ENCODE measurements around the gene TLN1.

The TLN1 gene, protein sequence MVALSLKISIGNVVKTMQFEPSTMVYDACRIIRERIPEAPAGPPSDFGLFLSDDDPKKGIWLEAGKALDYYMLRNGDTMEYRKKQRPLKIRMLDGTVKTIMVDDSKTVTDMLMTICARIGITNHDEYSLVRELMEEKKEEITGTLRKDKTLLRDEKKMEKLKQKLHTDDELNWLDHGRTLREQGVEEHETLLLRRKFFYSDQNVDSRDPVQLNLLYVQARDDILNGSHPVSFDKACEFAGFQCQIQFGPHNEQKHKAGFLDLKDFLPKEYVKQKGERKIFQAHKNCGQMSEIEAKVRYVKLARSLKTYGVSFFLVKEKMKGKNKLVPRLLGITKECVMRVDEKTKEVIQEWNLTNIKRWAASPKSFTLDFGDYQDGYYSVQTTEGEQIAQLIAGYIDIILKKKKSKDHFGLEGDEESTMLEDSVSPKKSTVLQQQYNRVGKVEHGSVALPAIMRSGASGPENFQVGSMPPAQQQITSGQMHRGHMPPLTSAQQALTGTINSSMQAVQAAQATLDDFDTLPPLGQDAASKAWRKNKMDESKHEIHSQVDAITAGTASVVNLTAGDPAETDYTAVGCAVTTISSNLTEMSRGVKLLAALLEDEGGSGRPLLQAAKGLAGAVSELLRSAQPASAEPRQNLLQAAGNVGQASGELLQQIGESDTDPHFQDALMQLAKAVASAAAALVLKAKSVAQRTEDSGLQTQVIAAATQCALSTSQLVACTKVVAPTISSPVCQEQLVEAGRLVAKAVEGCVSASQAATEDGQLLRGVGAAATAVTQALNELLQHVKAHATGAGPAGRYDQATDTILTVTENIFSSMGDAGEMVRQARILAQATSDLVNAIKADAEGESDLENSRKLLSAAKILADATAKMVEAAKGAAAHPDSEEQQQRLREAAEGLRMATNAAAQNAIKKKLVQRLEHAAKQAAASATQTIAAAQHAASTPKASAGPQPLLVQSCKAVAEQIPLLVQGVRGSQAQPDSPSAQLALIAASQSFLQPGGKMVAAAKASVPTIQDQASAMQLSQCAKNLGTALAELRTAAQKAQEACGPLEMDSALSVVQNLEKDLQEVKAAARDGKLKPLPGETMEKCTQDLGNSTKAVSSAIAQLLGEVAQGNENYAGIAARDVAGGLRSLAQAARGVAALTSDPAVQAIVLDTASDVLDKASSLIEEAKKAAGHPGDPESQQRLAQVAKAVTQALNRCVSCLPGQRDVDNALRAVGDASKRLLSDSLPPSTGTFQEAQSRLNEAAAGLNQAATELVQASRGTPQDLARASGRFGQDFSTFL (N-terminal part only)

DNA sequence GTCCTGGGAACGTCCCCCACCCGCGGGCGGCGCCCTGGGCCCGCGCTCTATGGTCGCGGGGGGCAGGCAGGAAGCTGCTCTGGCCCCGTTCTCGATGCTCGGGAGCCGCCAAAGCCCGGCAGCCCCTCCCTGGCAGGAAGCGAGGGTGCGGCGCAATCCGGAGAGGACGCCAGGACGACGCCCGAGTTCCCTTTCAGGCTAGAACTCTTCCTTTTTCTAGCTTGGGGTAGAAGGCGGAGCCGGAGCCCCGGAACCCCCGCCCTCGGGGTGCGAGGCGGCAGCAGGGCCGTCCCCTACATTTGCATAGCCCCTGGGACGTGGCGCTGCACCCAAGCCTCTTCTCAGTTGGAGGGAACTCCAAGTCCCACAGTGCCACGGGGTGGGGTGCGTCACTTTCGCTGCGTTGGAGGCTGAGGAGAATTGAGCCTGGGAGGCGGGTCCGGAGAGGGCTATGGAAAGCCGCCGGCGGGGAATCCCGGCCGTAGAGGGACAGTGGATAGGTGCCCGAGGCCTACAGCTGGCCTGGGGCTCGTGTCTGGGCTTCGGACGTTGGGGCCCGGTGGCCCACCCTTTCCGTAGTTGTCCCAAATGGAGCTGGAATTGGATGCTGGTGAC, at the start of gene TLN1, which contains the start of gene CREB3:
TSS of gene TLN1 (minus strand) at position 11 of the 615 bp plus-strand sequence. CDS start 6,501 bp downstream, outside the sequence.
TSS of gene CREB3 (plus strand) at position 482 of the 615 bp plus-strand sequence. CDS start at position 589, 107 bp downstream.
- Histone ChIP-seq H3K79me2 (ENCODE audit: control insufficient read depth, insufficient read depth, low read length, unreplicated experiment) (peaks cover 73% of the 10 kb centered on the region), H2AFZ (ENCODE audit: low read length, unreplicated experiment) (peak within 1 kb of the TSS; percentile 77), H3K4me3 (ENCODE audit: low read depth, low read length) (peak within 1 kb of the TSS; percentile 86), H3K27ac (ENCODE audit: low read depth, low read length) (peak within 1 kb of the TSS; percentile 87), H3K27me3 (ENCODE audit: insufficient read depth, low read length) (no peaks in the 10 kb centered on the region), H3K4me1 (ENCODE audit: control insufficient read depth, insufficient read depth, low read length, unreplicated experiment) (peaks cover 43% of the 10 kb centered on the region), H3K36me3 (ENCODE audit: insufficient read depth, low read length) (peaks cover 17% of the 10 kb centered on the region)

DNA sequence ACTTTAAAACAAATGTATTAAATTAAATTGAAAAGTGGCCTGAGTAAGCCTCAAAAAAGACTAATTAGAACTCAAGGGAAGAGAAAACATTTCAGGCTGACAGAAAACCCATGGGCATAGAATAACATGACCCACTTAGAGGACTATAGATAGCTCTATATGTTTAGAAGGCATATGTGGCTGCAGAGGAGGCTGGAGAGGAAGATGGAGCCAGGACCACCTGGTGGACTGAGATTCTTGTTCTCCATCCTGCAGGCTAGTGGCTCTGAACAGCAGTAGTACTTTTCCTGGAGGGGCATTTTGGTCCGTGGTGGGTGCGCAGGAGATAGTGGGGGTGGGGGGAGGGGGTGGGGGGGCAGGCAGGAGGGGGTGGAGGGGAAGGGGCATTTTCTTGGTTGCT, 49.1 kb upstream of the TLN1 start:
- no peaks in the 10 kb centered on the region for H3K36me3 ChIP-seq (ENCODE audit: insufficient read depth, low read length)
- no peaks in the 10 kb centered on the region for H3K79me2 ChIP-seq (ENCODE audit: control insufficient read depth, insufficient read depth, low read length, unreplicated experiment)
- H2AFZ ChIP-seq (ENCODE audit: low read length, unreplicated experiment): no peak overlapping the region
- H3K27ac ChIP-seq (ENCODE audit: low read depth, low read length): no peak overlapping the region
- peaks cover 29% of the 10 kb centered on the region for H3K27me3 ChIP-seq (ENCODE audit: insufficient read depth, low read length)
- no peaks in the 10 kb centered on the region for H3K4me1 ChIP-seq (ENCODE audit: control insufficient read depth, insufficient read depth, low read length, unreplicated experiment)
- H3K4me3 ChIP-seq (ENCODE audit: low read depth, low read length): no peak overlapping the region

GRCh38 chr9:35778496-35778895, 46.5 kb upstream of the TLN1 start:
- Histone ChIP-seq H3K79me2 (ENCODE audit: control insufficient read depth, insufficient read depth, low read length, unreplicated experiment) (no peaks in the 10 kb centered on the region), H3K4me1 (ENCODE audit: control insufficient read depth, insufficient read depth, low read length, unreplicated experiment) (no peaks in the 10 kb centered on the region), H3K27me3 (ENCODE audit: insufficient read depth, low read length) (peaks cover 29% of the 10 kb centered on the region), H2AFZ (ENCODE audit: low read length, unreplicated experiment) (no peak overlapping the region), H3K27ac (ENCODE audit: low read depth, low read length) (no peak overlapping the region), H3K4me3 (ENCODE audit: low read depth, low read length) (no peak overlapping the region), H3K36me3 (ENCODE audit: insufficient read depth, low read length) (no peaks in the 10 kb centered on the region)

DNA sequence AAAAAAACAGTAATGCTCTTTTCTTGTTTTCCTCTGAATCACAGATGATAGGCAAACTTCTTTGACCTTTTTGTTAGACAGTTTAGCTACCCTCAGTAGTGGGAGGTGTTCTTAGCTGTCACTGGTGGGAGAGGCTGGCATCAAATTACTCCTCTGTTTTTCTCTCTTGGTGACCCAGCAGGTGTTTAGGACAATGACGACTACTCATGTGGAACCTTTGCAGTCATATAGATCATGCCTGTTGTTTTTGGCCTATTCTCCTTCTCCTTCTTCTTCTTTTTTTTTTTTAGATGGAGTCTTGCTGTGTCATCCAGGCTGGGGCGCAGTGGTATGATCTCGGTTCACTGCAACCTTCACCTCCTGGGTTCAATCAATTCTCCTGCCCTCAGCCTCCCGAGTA, 44.0 kb upstream of the TLN1 start:
- Histone ChIP-seq H3K4me1 (ENCODE audit: control insufficient read depth, insufficient read depth, low read length, unreplicated experiment) (peaks cover 14% of the 10 kb centered on the region), H3K4me3 (ENCODE audit: low read depth, low read length) (no peak overlapping the region), H3K27me3 (ENCODE audit: insufficient read depth, low read length) (peaks cover 29% of the 10 kb centered on the region), H3K27ac (ENCODE audit: low read depth, low read length) (no peak overlapping the region), H2AFZ (ENCODE audit: low read length, unreplicated experiment) (no peak overlapping the region), H3K79me2 (ENCODE audit: control insufficient read depth, insufficient read depth, low read length, unreplicated experiment) (no peaks in the 10 kb centered on the region), H3K36me3 (ENCODE audit: insufficient read depth, low read length) (no peaks in the 10 kb centered on the region)

DNA sequence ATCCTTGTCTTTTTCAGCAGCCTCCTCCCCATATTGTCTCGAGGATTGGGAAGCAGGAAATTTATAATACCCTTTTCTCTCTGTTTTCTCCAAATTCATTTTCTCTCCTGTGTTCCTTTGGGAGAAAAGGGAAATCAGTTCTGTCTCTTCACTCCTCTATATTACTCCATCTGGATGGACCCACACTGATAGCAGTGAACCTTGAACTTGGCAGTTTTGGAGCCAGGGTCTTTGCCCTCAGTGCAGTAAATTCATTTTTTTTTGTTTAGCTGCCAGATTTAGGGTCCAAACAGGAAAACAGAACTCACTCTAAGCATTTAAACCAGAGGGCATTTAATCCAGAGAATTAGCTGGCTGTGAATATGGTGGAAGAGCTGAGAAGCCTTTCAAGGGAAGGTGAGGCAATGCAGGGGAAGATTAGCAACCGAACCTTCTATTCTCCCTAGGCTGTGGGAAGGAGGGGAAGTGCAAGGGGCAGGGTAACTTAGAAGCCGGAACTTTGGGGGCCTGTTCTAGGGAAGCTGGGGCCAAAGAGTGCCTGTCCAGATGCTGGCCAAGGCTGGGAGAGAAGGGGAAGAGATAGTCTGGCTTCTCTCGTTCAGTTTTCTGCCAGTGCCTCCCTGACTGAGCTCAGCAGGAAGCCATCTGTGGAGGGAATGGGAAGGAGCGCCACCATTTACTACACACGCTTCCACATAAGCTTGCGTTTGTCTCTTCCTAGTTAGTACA, 43.1 kb upstream of the TLN1 start:
- H3K27ac ChIP-seq (ENCODE audit: low read depth, low read length): no peak overlapping the region
- peak overlapping the region; percentile 22 for H2AFZ ChIP-seq (ENCODE audit: low read length, unreplicated experiment)
- H3K36me3 ChIP-seq (ENCODE audit: insufficient read depth, low read length): no peaks in the 10 kb centered on the region
- H3K4me3 ChIP-seq (ENCODE audit: low read depth, low read length): no peak overlapping the region
- H3K79me2 ChIP-seq (ENCODE audit: control insufficient read depth, insufficient read depth, low read length, unreplicated experiment): no peaks in the 10 kb centered on the region
- peaks cover 19% of the 10 kb centered on the region for H3K27me3 ChIP-seq (ENCODE audit: insufficient read depth, low read length)
- H3K4me1 ChIP-seq (ENCODE audit: control insufficient read depth, insufficient read depth, low read length, unreplicated experiment): peaks cover 20% of the 10 kb centered on the region

GRCh38 chr9:35771943-35772342, 39.9 kb upstream of the TLN1 start:
- H3K27me3 ChIP-seq (ENCODE audit: insufficient read depth, low read length): no peaks in the 10 kb centered on the region
- no peak overlapping the region for H3K4me3 ChIP-seq (ENCODE audit: low read depth, low read length)
- no peak overlapping the region for H3K27ac ChIP-seq (ENCODE audit: low read depth, low read length)
- peaks cover 20% of the 10 kb centered on the region for H3K4me1 ChIP-seq (ENCODE audit: control insufficient read depth, insufficient read depth, low read length, unreplicated experiment)
- no peaks in the 10 kb centered on the region for H3K79me2 ChIP-seq (ENCODE audit: control insufficient read depth, insufficient read depth, low read length, unreplicated experiment)
- no peak overlapping the region for H2AFZ ChIP-seq (ENCODE audit: low read length, unreplicated experiment)
- H3K36me3 ChIP-seq (ENCODE audit: insufficient read depth, low read length): no peaks in the 10 kb centered on the region

GRCh38 chr9:35771534-35771933, 39.5 kb upstream of the TLN1 start:
- Histone ChIP-seq H3K4me3 (ENCODE audit: low read depth, low read length) (no peak overlapping the region), H3K27ac (ENCODE audit: low read depth, low read length) (0 out of 2 replicates have a peak overlapping the region, but pooled peaks have one; percentile 6), H2AFZ (ENCODE audit: low read length, unreplicated experiment) (no peak overlapping the region), H3K79me2 (ENCODE audit: control insufficient read depth, insufficient read depth, low read length, unreplicated experiment) (no peaks in the 10 kb centered on the region), H3K27me3 (ENCODE audit: insufficient read depth, low read length) (no peaks in the 10 kb centered on the region), H3K36me3 (ENCODE audit: insufficient read depth, low read length) (no peaks in the 10 kb centered on the region), H3K4me1 (ENCODE audit: control insufficient read depth, insufficient read depth, low read length, unreplicated experiment) (peaks cover 20% of the 10 kb centered on the region)

- Histone ChIP-seq H3K4me3 (ENCODE audit: low read depth, low read length) (no peak overlapping the region), H3K79me2 (ENCODE audit: control insufficient read depth, insufficient read depth, low read length, unreplicated experiment) (no peaks in the 10 kb centered on the region), H2AFZ (ENCODE audit: low read length, unreplicated experiment) (no peak overlapping the region), H3K36me3 (ENCODE audit: insufficient read depth, low read length) (no peaks in the 10 kb centered on the region), H3K27ac (ENCODE audit: low read depth, low read length) (0 out of 2 replicates have a peak overlapping the region, but pooled peaks have one; percentile 6), H3K4me1 (ENCODE audit: control insufficient read depth, insufficient read depth, low read length, unreplicated experiment) (peaks cover 20% of the 10 kb centered on the region), H3K27me3 (ENCODE audit: insufficient read depth, low read length) (no peaks in the 10 kb centered on the region)
These were observed 39.1 kb upstream of the TLN1 start for GRCh38 chr9:35771075-35771433.

- no peak overlapping the region for H3K27ac ChIP-seq (ENCODE audit: low read depth, low read length)
- peaks cover 20% of the 10 kb centered on the region for H3K4me1 ChIP-seq (ENCODE audit: control insufficient read depth, insufficient read depth, low read length, unreplicated experiment)
- H3K4me3 ChIP-seq (ENCODE audit: low read depth, low read length): no peak overlapping the region
- no peaks in the 10 kb centered on the region for H3K79me2 ChIP-seq (ENCODE audit: control insufficient read depth, insufficient read depth, low read length, unreplicated experiment)
- no peaks in the 10 kb centered on the region for H3K27me3 ChIP-seq (ENCODE audit: insufficient read depth, low read length)
- H3K36me3 ChIP-seq (ENCODE audit: insufficient read depth, low read length): no peaks in the 10 kb centered on the region
- H2AFZ ChIP-seq (ENCODE audit: low read length, unreplicated experiment): no peak overlapping the region
These were observed 37.8 kb upstream of the TLN1 start for GRCh38 chr9:35769763-35770162.
